ENCODE data around the gene CHRM3. TPM values are rescaled to one million over a fixed set of nuclear protein-coding genes. Genes with fewer than 3 reads are reported as not detected.

The CHRM3 gene
- total and polyA plus RNA-seq, 2 experiments from 2014 or later, result 4.8 to 13.8 TPM

DNA sequence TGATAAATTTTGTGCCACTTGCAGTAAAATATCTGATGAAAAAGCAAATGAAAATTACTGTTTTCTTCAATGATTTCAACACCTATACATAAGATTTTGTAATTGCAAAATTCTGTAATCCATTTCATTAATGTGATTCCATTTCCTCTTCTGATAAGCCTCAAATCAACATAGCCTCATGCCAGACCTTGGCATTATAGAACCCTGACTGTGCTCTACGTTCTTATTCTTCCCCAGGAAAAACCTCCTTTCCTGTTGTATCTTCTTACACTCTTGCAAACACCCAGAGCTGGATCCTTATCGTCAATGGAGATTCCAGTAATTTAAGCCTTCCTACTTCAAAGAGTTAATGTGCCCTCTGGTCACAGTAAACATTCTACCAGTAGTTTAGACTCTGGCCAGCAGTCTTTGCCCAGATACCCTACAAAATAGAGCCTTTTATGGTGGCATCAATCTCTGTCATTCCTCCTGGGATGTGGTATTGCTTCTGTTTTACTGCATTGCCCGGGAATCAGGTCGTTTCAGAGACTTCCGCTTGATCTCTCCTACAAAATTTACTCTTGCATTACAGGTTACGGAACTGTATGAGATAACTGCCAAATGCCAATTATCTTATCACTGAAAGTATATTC is 48.5 kb upstream of the CHRM3 start:
- Histone ChIP-seq H4K20me1 (replicated peaks; ENCODE audit: insufficient read depth) (no peaks in the 10 kb centered on the region), H3K27ac (ENCODE audit: low read depth) (no peak overlapping the region), H3K9me2 (ENCODE audit: insufficient read depth) (peaks cover 5% of the 10 kb centered on the region; the same call in 1 of the 2 replicates), H3K4me2 (no peak overlapping the region), H3K4me1 (ENCODE audit: insufficient read depth) (no peaks in the 10 kb centered on the region), H3K27me3 (ENCODE audit: insufficient read depth) (no peaks in the 10 kb centered on the region), H3F3A (replicated peaks; ENCODE audit: low read depth) (no peaks in the 10 kb centered on the region), H3K79me2 (replicated peaks; ENCODE audit: insufficient read depth) (no peaks in the 10 kb centered on the region), H2AFZ (no peak overlapping the region), H3K36me3 (ENCODE audit: insufficient read depth) (no peaks in the 10 kb centered on the region), H3K4me3 (no peak overlapping the region)
- Mint-ChIP-seq H3K36me3 (ENCODE audit: low read depth) (no peaks in the 10 kb centered on the region), H3K4me1 (no peaks in the 10 kb centered on the region), H3K27ac (no peak overlapping the region), H3K4me3 (no peak overlapping the region), H3K27me3 (ENCODE audit: insufficient read depth, low read depth, poor library complexity) (no peaks in the 10 kb centered on the region), H3K9me3 (no peaks in the 10 kb centered on the region)
- DNase-seq (ENCODE audit: low spot score) (no peak), ATAC-seq (no peak)
- TF ChIP-seq EZH2phosphoT487 (IDR thresholded peaks at IDR 0.05; ENCODE audit: unreplicated experiment), result no peak
- TF ChIP-seq ZNF331 (CRISPR knock-in tag; IDR thresholded peaks at IDR 0.05; ENCODE audit: low read depth), result no peak
- TF ChIP-seq, protein P1, sequence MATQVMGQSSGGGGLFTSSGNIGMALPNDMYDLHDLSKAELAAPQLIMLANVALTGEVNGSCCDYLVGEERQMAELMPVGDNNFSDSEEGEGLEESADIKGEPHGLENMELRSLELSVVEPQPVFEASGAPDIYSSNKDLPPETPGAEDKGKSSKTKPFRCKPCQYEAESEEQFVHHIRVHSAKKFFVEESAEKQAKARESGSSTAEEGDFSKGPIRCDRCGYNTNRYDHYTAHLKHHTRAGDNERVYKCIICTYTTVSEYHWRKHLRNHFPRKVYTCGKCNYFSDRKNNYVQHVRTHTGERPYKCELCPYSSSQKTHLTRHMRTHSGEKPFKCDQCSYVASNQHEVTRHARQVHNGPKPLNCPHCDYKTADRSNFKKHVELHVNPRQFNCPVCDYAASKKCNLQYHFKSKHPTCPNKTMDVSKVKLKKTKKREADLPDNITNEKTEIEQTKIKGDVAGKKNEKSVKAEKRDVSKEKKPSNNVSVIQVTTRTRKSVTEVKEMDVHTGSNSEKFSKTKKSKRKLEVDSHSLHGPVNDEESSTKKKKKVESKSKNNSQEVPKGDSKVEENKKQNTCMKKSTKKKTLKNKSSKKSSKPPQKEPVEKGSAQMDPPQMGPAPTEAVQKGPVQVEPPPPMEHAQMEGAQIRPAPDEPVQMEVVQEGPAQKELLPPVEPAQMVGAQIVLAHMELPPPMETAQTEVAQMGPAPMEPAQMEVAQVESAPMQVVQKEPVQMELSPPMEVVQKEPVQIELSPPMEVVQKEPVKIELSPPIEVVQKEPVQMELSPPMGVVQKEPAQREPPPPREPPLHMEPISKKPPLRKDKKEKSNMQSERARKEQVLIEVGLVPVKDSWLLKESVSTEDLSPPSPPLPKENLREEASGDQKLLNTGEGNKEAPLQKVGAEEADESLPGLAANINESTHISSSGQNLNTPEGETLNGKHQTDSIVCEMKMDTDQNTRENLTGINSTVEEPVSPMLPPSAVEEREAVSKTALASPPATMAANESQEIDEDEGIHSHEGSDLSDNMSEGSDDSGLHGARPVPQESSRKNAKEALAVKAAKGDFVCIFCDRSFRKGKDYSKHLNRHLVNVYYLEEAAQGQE (IDR thresholded peaks at IDR 0.05; ENCODE audit: unreplicated experiment), result no peak
- no peak for TF ChIP-seq ZNF462 (CRISPR knock-in tag; IDR thresholded peaks at IDR 0.05)
- no peak for TF ChIP-seq CREB1 (CRISPR knock-in tag; IDR thresholded peaks at IDR 0.05; ENCODE audit: low read depth)
- TF ChIP-seq ETS1 (IDR thresholded peaks at IDR 0.05), result no peak
- no peak for TF ChIP-seq STAT1 (IDR thresholded peaks at IDR 0.05; ENCODE audit: unreplicated experiment)
- no peak for TF ChIP-seq EZH2 (IDR thresholded peaks at IDR 0.05; ENCODE audit: low read depth, unreplicated experiment)
- TF ChIP-seq ZNF114 (CRISPR knock-in tag; IDR thresholded peaks at IDR 0.05), result no peak
- no peak for TF ChIP-seq JUNB (IDR thresholded peaks at IDR 0.05; ENCODE audit: unreplicated experiment)
- TF ChIP-seq, protein P2, sequence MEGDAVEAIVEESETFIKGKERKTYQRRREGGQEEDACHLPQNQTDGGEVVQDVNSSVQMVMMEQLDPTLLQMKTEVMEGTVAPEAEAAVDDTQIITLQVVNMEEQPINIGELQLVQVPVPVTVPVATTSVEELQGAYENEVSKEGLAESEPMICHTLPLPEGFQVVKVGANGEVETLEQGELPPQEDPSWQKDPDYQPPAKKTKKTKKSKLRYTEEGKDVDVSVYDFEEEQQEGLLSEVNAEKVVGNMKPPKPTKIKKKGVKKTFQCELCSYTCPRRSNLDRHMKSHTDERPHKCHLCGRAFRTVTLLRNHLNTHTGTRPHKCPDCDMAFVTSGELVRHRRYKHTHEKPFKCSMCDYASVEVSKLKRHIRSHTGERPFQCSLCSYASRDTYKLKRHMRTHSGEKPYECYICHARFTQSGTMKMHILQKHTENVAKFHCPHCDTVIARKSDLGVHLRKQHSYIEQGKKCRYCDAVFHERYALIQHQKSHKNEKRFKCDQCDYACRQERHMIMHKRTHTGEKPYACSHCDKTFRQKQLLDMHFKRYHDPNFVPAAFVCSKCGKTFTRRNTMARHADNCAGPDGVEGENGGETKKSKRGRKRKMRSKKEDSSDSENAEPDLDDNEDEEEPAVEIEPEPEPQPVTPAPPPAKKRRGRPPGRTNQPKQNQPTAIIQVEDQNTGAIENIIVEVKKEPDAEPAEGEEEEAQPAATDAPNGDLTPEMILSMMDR (conservative IDR thresholded peaks at IDR 0.05; ENCODE audit: low read depth in 2 of 2), result no peak

Data from GM23338 (cell line).